Raji (cell line): ENCODE data around the gene SAA1.

Experiments used
- POLR2A ChIP-seq: IDR thresholded peaks from 2 replicates; pipeline ENCODE4 v1.6.1; 2011; ENCODE audit warnings: low read depth, low read length, control low read depth; ENCODE audit not compliant: insufficient read depth

Gene SAA1

DNA sequence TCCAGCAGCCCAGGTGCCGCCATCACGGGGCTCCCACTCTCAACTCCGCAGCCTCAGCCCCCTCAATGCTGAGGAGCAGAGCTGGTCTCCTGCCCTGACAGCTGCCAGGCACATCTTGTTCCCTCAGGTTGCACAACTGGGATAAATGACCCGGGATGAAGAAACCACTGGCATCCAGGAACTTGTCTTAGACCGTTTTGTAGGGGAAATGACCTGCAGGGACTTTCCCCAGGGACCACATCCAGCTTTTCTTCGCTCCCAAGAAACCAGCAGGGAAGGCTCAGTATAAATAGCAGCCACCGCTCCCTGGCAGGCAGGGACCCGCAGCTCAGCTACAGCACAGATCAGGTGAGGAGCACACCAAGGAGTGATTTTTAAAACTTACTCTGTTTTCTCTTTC lies at the start of gene SAA1:
TSS of gene SAA1 (plus strand) at position 316 of the 400 bp plus-strand sequence. CDS start 624 bp downstream, outside the sequence.
- TF ChIP-seq POLR2A = no peak

DNA sequence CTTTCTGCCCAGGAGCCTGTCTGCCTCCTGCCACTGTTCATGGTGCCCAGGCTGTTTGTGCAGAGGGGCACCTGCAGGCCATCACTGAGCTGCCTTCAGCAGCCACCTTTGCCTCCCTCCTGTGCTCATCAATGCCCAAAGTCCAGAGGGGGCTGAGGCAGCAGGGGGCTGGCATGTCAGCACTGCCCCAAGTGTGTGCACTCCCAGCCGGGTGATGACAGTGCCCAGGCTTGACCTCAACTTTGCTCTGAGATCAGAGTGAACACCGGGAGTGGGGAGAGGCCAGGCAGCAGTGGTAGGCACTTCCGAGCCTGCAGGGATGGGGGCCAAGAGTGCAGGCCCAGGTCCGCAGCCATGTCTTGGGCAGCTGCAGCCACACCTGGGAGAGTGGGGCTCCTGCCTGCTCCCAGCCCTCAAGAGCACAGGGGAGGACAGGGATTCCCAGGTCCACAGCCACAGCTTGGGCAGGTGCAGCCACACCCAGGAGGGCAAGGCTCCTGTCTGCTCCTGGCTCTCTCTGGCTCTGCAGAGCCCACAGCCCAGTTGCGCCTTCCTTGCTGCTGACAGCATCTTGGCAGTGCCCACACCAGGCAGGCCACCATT lies 44.7 kb upstream of the SAA1 start:
- TF ChIP-seq POLR2A = no peak

DNA sequence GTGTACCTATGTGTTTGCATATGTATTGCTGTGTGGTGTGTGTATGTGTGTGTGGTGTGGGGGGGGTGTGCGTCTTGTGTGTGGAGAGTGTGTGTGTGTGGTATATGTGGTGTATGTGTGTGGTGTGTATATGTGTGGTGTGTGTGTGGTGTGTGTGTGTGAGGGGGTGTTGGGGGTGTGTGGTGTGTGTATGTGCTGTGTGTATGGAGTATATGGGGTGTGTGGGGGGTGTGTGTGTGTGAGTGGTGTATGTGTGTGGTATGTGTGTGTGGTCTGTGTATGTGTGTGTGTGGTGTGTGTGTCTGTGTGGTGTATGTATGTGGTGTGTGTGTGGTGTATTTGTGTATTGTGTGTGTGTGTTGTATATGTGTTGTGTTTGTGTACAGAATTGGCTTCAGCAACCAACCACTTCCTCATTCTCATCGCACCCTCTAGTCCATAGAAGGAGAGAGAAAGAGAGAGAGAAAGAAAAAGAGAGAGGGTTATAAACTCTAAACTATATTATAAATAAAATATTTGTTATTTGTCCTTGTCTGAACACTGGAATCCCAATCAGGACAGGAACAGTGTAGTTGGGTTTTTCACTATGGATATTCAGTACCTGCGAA lies 43.1 kb upstream of the SAA1 start:
- no peak for TF ChIP-seq POLR2A

DNA sequence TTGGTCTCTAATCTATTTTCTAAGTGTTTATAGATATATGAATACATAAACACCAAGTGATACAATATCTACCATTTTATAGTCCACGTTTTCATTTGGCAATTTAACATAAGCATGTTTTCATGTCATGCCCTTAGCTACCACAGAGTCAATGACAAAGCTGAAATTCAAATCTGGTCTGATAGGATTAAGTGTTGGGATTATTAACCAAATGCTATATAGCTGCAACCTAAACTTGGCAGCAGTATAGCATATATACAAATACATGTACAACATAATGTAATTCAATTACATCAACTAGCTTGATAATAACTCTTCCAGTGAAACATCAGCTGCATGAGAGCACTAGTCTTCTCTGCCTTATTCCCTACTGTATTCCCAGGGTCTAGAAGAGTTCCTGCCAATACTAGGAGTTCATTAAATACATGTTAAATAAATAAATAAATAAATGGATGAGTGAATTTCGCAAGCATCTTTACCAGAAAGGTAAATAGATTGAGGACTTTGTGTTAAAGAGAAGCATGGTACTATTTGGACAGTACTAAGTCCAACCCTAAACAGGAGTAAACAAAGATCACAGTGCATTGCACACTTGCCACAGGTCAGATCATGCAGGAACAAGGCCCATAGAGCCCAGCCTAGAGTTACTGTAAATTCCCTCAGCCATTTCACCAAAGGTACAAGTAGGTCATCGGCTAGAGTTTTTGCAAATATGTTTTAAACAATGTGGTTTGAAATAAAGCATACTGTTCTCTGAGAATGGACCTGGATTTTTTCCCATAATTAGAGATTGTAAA lies 42.3 kb upstream of the SAA1 start:
- no peak for TF ChIP-seq POLR2A

DNA sequence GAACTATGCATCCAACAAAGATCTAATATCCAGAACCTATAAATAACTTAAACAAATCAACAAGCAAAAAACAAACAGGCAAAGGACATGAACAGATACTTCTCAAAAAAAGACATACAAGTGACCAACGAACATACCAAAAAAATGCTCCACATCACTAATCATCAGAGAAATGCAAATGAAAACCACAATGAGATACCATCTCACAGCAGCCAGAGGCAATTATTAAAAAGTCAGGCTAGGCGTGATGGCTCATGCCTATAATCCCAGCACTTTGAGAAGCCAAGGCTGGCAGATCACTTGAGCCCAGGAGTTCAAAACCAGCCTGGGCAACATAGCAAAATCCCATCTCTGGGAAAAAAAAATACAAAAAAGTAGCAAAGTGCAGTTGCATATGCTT lies 40.2 kb upstream of the SAA1 start:
- TF ChIP-seq POLR2A = no peak

DNA sequence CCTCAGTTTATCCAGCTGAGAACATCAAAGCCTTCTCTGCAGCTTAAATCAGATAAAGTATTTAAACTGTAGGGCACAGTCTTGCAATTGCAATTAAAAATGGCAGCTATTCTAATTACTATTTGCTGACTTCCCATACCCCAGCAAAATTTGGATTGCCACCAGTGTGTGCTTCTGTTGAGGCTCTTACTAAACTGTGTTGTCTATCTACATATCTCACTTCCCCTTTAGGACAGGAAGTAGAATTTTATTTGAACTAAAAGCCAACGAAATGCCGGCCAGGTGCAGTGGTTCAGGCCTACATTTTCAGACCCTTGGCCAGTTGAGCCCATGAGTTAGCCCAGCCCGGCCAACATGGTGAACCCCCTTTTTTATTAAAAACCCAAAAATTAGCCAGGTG lies 36.6 kb upstream of the SAA1 start:
- TF ChIP-seq POLR2A = no peak

DNA sequence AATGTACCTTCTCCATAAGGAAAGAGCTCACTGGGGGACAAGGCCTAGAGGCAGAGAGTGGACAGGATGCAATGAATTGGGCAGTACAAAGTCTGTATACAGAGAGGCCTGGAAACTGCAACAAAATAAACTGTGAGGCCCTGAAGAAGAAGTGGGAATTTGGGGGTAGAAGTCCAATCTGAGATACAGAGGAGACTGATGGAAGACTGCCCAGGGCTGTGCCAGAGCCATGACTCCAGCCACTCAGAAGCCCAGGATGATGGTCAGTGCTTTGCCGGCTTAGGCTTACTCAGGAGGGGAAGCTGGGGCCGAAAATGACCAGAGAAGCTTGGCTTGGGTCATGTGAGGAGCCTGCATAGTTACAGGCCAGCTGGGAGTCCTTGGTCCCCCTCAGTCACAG lies 35.2 kb upstream of the SAA1 start:
- TF ChIP-seq POLR2A = no peak

DNA sequence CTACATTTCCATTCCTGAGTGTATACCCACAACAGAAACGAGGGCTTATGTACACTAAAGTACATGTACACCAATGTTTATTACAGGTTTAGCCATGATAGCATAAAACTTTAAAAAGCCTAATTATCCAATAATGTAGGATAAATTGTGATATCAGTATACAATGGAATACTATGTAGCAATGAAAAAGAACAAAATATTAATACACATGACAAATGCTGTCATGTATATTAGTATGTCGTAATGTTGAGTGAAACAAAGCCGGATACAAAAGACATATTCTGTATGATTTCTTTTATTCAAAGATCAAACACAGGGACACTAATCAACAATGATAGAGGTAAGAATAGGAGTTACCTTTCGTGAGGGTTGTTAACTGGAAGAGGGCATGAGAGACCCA lies 32.2 kb upstream of the SAA1 start:
- TF ChIP-seq POLR2A = no peak

DNA sequence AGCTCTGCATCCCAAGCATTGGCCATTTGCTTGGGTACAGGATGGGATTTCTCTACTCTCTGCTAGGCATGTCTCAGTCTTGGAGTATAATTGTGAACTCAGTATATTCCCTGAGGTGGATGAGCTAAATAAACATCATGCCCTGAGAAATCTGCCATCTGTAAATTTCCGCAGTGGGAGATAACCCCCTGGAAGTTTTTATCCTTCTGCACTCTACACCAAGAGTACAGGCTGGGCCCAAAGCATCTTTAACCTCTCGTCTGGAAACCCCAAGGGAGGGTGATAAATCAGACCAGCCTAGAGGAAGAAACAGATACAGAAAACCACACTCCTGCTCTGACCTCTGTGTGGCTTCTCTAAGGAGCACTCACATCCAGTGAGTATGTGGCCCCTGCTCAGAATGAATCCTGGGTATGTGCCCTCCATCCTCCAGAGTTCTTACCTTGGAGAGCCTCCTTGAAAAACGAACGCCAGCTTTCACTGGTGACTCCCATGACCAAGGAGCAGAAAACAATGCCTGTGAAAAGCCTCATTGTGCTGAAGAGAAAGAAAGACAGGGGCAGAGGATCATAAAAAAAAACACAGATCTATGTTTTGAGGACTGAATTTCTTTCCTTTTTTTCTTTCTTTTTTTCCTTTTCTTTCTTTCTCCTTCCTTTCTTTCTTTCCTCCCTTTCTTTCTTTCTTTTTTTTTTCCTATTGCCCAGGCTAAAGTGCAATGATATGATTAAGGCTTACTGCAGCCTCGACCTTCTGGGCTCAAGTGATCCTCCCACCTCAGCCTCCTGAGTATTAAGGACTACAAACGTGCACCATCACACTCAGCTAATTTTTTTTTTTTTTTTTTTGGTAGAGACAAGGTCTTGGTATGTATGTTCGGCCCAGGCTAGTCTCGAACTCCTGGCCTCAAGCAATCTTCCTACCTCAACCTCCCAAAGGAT lies 30.4 kb upstream of the SAA1 start:
- no peak for TF ChIP-seq POLR2A

DNA sequence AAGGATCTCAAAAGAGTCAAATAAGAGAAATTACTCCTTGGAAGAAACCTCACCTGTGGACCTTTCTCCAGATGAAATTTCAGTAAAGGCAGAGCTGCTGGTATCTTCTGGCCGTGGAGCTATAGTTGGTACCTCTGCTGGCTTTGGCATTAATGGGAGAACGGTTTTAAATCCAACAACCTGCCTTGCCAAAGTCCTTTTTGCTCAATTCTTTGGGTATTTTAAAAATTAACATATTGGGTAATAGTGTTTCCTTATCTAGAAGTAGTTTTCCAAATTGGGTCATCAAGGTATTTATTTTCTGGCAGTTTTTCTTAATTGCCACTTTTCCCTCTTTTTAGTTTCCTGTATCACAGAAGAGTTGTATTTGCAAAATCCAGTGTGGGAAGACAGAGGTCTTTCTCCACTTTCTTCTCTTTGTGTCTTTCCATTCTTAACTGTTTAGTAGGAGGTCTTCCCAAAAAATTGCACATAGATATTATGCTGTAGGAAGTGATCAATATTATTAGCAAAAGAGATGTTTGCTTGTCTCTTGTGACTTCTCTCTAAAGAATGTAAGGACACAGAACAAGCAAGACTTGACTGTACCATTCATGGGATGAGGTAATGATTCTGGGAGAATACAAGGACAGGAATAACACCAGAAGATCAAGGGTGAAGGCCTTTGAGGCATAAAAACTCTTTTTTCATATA lies 29.3 kb upstream of the SAA1 start, which contains the start of gene SAA4:
TSS of gene SAA4 (minus strand) at position 139 of the 693 bp plus-strand sequence. CDS start 876 bp downstream, outside the sequence.
- no peak for TF ChIP-seq POLR2A

DNA sequence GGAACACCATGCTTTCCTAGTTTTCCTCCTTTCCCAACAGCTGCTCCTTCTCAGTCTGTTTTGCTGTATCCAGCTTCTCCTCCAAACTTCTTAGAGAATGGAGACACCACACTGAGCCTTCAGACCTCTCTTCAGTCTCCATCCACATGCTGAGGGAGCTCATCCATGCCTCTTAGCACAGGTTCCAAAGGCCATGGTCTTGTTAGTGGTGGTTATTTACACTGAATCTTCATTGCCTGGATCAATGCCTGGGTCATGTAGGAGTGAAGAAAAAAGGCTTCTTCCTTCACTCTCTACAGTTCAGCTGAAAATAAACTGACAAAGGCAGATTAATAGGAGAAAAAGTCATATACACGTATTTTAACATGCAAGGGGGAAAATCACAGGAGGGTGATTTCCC lies 26.4 kb upstream of the SAA1 start:
- no peak for TF ChIP-seq POLR2A

DNA sequence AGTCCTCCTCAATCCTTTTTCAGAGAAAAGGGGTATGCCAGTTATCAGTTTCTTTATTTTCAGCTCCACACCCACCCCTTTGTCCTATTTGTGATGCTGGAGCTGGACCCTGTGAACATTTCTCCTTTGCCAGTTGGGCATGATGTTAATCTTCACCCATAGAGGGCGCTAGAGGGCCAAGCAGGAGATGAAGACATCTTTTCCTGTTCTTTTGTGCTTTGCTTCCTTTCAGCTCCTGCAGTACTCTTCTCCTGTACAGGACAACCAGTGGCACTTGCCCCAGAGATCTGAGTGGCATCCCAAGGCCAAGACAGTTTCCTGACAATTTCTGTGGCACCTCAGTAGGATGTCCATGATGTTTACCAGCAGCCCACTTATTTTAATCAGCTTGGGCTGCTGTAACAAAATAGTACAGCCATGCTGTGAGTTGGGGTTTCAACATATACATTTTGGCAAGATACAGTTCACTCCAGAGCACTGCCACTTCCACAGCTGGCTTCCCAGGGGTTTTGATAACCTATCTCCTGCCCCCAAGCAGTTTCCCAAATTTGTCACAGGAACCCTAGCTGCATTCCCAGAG lies 22.2 kb upstream of the SAA1 start:
- TF ChIP-seq POLR2A = no peak

DNA sequence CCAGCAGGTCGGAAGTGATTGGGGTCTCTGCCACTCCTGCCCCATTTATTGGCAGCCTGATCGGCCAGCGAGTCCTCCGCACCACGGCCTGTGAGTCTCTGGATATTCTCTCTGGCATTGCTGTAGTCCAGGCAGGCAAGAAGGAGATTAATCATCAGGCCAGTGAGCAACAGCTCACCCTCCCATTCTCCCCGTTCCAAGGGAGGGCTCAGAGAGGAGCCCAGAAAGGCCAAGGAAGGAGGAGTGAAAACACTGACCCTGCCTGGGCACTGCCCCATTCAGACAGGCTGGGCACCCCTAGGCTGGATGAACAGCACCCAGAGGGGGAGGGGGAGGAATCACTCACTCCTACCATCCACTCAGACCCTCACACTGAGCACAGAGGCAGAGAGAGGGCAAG lies 20.7 kb upstream of the SAA1 start:
- TF ChIP-seq POLR2A = no peak

DNA sequence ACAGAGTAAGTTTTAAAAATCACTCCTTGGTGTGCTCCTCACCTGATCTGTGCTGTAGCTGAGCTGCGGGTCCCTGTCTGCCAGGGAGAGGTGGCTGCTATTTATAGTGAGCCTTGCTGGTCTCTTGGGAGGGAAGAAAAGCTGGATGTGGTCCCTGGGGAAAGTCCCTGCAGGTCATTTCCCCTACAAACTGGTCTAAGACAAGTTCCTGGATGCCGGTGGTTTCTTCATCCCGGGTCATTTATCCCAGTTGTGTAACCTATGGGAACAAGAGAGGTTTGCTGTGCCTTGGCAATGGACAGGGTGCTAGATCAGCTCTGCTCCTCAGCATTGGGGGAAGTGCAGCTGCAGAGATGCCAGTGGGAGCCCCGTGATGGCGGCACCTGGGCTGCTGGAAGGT lies 17.5 kb upstream of the SAA1 start, which contains the start of gene SAA2:
TSS of gene SAA2 (minus strand) at position 108 of the 400 bp plus-strand sequence. CDS start 657 bp downstream, outside the sequence.
- TF ChIP-seq POLR2A = no peak
